ENCODE results near the gene NRDE2.
A peak's percentile ranks its signal among the peaks of the same experiment; 100 is the strongest.

NRDE2 gene, protein sequence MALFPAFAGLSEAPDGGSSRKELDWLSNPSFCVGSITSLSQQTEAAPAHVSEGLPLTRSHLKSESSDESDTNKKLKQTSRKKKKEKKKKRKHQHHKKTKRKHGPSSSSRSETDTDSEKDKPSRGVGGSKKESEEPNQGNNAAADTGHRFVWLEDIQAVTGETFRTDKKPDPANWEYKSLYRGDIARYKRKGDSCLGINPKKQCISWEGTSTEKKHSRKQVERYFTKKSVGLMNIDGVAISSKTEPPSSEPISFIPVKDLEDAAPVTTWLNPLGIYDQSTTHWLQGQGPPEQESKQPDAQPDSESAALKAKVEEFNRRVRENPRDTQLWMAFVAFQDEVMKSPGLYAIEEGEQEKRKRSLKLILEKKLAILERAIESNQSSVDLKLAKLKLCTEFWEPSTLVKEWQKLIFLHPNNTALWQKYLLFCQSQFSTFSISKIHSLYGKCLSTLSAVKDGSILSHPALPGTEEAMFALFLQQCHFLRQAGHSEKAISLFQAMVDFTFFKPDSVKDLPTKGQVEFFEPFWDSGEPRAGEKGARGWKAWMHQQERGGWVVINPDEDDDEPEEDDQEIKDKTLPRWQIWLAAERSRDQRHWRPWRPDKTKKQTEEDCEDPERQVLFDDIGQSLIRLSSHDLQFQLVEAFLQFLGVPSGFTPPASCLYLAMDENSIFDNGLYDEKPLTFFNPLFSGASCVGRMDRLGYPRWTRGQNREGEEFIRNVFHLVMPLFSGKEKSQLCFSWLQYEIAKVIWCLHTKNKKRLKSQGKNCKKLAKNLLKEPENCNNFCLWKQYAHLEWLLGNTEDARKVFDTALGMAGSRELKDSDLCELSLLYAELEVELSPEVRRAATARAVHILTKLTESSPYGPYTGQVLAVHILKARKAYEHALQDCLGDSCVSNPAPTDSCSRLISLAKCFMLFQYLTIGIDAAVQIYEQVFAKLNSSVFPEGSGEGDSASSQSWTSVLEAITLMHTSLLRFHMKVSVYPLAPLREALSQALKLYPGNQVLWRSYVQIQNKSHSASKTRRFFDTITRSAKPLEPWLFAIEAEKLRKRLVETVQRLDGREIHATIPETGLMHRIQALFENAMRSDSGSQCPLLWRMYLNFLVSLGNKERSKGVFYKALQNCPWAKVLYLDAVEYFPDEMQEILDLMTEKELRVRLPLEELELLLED

DNA sequence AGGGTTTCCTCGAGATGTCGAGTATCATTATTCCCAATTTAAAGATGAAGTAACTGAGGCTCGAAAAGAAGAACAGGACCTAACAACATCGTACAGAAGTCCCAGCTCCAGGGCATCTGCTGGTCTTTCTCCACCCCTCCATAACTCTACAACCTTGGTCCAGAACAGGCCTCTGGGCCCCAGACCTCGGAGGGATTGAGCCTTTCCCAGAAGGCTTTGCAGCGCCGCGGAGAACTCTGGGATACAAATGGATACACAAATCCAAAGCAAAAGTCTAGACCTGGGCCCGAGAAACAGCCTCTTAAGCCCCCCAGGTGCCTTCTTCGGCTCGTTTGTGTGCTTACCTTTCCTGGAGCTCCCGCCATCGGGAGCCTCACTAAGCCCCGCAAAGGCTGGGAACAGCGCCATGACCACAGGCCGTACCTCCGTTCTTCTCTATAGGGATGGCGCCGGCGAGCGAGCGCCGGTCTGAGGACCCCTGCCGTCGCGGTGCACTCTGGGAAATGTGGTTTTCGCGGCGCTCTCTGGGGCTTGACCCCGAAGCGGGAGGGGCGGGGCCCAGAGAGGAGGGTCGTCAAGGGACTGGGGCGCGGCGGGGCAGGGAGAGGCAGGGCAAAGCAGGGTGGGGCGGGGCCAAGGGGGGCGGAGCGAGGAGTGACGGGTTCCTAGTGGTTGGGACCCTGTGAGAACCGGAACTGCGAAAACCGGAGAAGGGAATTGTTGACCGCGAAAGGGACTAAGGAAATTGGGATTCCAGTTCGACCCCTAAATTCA is at the start of gene NRDE2:
NRDE2 (minus strand) TSS at position 445 of the 774 bp plus-strand sequence; CDS start at position 408, 37 bp downstream.
- peak; percentile 75 to 87 for DNase-seq

DNA sequence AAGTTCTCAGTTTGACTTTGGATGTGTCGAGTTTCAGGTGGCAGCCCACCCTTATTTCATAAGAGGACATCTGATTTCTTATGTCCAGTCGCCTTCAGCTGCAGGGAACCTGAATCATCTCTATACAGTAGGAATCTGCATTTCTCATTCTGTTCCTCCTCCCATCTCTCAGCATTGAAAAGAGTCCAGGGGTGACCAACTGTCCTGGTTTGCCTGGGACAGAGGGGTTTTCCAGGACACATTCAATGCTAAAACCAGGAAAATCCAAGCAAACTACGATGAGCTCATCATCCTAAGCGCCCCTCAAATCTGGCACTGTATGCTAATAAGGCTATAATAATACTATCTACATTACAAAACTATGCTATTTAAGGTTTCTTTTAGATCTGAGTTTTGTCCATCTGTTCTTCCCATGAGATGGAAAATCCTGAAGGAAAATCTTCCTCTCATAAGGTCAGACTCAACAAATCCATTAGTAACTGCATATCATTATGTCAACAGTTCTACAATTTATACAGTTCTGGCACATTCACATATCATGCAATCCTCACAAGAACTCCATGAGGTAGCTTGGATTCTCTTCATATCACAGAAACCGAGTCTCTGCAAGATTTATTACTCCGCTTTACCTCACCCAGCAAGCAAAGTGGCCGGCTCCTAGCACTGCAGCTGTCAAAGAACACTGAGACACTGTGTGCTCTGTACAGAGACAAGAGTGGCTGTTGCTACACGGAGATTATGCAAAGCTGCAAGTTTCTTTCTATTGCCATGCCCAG is 49.5 kb upstream of the NRDE2 start:
- DNase-seq: no peak

DNA sequence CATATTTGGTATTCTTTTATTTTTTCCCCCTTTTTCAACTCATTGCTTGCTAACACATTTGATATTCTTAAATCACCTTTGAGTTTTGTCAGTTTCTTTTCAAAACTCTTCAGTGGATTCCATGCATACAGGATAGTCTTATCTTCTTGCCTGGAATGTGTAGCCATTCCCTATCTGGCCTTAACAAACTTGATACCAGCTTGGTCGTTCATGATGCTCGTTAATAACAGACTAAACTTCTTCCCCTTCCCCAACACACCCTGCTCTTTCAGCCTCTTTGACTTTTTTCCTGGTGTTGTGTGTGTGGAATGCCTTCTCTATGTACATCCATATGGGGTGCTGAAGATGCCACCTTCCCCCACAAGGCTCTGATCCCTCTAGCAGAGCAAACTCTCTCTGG is 47.4 kb upstream of the NRDE2 start:
- DNase-seq: no peak

DNA sequence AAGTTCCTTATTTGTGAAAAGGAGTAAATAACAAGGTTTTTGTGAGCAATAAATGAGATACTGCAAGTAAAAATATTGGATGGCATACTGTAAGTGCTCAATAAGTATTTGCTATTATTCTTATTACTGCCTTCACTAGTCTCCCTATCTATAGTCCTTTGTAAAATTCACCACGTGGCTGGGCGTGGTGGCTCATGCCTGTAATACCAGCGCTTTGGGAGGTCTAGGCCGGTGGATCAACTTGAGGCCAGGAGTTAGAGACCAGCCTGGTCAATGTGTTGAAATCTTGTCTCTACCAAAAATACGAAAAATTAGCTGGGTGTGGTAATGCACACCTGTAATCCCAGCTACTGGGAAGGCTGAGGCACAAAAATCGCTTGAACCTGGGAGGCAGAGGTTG is 46.5 kb upstream of the NRDE2 start:
- DNase-seq: no peak

DNA sequence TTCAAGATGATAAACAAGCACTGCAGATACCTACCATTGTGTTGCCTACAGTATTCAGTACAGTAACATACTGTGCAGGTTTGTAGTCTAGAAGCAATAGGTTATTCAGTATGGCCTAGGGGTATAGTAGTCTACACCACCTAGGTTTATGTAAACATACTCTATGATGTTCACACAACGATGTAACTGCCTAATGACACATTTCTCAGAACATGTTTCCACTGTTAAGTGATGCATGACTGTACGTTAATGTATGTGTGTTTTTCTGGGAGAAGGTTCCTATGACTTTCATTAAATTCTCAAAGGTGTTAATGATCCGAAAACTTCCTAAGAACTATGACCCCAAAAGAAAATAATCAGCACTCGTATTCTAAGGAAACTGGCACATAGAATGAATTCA is 44.2 kb upstream of the NRDE2 start:
- DNase-seq: no peak

DNA sequence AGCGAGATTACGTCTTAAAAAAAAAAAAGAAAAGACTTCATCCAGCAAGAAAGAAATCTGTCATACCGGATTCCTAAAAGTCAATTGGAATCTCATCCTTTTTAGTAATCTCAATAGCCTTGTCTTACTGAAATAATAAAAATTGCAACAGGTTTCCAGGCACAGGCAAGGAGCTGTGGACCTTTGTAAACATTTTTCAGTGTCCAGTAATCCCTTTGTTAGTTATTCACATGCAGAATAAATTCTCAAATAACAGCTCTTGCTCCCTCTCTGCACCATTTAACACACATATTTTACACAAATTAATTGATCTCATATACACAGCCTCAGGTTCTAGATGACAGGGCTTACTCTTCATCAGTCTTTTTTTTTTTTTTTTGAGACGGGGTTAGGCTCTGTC is 43.1 kb upstream of the NRDE2 start:
- DNase-seq: no peak

DNA sequence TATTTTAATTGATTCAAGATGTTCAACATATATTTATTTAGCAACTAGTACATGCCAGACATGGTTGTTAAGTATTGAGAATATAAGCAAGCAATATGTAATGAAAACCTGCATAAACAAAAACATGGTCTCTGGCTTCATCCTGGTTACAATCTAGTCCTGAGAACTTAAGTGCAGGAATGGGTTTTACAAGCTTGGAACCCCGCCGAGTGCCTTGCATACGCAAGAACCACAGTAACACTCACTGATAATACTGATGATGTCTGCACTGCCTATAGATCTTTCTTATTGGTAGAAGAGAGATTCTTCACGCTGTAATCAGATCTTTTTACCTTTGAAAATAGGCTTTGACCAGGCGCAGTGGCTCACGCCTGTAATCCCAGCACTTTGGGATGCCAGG is 42.1 kb upstream of the NRDE2 start:
- no peak for DNase-seq

DNA sequence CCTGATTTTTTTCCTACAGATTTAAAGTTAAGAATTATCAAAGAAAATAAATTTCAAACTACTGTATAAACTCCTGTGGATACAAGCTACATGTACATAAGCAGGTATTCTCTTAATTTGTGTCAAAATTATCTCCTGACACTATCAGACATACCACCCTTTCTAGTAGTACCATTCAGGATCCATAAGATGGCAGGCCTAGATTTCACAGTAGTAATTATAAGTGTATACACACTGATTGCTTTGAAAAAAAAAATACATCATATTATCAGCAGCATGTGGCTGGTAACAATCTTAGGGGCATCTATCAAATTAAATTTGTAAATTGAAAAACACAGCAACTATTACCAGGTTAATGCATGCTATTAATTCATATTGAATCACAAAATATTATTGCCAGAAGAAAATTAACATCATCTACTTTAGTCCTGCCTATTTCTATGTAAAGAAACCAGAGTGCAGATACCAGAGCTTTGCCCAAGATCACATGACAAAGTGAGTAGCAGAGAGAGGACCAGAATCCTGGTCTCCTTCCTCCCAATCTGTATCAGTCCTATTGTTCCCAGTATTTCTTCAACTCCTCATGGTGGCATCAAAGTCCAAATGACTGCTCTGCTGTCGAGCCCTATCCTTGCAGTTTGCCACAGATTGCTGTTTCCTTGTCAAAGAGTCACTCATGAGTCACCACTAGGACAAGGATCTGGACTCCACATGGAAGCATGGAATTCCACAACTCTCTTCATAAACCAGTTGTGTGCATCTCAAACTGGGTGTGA is 37.4 kb upstream of the NRDE2 start:
- no peak for DNase-seq

DNA sequence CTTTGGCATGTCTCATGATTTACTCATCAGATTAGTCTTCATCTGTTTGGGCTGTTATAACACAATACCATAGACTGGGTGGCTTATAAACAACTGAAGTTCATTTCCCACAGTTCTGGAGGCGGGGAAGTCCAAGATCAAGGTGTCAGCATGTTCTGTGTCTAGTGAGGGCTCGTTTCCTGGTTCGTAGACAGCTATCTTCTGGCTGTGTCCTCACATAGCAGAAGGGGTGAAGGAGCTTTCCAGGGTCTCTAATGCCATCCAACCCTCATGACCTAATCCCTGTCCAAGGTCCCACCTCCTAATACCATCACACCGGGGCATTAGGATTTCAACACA is 30.8 kb upstream of the NRDE2 start:
- no peak for DNase-seq

DNA sequence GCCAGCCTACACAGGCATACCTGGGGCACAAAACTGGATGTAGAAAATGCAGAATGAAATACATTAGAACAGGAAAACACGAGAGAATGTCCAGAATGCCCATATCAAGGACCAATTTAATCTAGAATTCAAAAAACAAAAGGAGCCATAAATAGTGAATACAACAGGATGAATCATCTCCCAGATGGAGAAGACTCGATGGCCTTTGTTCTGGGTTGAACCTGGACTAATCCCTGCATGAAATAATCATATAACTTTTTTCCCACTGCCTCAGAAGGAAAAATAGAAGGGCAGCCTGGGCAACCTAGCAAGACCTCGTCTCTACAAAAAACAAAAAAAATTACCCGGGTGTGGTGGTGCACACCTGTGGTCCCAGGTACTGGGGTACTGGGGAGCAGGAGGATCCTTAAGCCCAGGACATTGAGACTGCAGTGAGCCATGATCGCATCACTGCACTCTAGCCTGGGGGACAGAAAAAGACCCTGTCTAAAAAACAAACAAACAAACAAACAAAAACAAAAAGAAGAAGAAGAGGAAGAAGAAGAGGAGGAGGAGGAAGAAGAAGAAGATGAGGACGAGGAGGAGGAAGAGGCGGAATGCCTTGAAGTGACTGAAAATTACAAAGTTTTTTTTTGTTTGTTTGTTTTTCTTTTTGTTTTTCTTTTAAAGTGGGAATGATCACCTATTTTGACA is 30.3 kb upstream of the NRDE2 start:
- DNase-seq: no peak

DNA sequence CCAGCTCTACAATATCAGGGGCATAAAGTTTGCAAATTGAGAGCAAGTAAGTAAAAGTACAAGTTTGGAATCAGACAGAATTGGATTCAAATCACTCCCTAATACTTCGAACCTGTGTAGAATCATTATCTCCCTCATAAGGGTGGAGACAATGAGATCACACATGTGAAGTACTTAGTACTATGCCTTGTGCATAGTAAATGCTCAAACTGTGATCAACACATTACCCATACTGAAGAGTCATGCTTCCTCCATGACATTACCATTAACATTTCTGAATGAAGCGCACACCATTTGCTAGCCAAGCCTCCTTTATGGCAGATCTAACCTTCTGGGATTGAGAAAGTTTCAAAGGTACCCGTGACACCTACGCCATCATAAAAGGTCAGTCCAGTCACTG is 26.6 kb upstream of the NRDE2 start:
- no peak for DNase-seq

DNA sequence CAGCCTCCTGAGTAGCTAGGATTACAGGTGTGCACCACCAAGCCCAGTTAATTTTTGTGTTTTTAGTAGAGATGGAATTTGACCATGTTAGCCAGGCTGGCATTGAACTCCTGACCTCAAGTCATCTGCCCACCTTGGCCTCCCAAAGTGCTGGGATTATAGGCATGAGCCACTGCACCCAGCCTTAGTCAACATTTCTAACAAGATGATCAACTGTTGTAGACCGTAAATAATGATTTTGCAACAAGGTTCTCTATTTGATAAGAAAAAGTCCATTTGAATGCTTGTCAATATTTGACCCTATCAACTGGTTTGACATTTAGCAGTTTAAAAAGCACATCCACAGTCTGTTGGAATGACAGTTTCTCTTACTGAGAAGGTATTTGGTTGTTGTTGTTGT is 25.2 kb upstream of the NRDE2 start:
- no peak for DNase-seq

DNA sequence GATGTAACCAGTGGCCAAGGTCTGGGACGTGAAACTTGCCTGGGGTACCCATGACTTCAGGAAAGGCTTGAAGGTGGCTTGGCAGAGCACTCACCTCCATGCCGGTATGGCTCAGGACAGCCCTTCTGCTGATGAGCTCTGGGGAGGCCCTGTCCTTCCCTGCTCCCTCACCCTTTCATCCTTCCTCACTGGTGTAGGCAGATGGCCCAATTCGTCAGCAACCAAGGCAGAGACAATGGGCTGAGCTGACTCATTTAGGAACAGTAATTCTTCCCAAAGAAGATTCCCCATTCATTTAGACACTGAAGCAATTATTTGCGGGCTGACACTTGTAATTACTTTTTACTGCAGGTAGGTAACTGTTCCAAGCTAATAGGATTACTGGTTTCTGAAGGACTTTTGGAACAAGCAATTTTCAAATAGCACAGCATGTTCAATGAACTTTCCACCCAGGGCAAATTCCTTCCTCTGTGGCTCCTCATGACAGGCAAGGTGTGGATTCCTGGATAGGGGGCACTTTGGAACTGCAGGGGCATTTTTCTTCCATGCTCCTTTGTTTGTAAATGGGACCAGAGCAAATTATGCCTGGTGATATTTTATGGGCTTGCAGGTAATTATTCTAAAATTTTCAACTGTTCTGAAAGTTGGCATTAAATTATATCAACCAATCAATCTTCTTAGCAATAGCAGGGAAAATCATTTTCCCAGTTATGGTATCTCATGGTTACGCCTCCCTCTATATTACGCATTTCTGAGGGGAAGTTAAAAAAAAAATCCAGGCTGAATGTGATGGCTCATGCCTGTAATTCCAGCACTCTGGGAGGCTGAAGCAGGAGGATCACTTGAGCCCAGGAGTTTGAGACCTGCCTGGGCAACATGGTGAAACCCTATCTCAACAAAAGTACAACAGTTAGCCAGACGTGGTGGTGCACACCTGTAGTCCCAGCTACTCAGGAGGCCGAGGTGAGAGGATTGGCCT is 24.1 kb upstream of the NRDE2 start:
- DNase-seq: no peak

DNA sequence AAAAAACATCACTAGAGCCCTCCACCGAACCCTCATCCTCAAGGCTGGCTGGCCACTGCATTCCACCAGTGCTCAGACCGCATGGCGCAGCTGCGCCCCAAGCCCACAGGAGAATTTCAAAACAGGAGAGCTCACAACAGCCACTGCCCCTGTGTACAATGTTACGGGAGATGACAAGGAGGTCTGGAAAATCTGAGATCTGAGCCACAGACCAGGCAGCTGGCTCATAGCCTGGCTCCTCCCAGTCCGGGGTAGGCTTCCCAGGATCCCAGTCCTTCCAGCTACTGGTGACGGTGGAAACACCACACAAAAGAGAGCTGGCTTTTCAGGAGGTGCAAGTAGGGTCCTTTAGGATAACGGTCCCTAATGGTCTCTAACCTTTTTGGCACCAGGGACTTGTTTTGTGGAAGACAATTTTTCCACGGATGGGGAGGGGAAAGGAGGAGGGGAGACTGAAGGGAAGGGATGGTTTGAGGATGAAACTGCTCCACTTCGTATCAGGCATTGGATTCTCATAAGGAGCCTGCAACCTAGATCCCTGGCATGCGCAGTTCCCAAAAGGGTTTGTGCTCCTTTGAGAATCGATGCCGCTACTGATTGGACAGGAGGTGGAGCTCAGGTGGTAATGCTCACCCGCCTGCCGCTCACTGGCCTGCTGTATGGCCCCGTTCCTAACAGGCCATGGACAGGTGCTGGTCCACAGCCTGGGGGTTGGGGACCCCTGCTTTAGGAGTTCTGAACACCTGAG is 23.0 kb upstream of the NRDE2 start:
- DNase-seq: no peak

DNA sequence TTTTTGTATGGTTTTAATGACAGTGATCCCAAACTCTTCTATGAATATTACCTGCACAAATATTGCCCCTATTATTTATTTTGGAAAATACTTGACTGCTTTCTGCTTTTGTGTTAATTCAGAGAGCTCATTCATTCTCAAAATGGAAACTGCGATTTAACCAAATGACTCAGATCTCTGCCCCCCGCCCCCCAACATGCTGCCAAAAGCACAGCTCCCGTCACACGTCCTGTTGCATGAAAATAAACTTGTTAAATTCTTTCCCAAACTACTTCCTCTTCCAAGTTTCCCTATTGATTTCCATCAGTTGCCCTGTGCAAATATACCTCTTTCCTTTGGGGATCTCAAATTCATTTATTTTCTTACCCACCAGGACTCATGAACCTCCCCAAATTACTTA is 18.0 kb upstream of the NRDE2 start:
- no peak for DNase-seq

DNA sequence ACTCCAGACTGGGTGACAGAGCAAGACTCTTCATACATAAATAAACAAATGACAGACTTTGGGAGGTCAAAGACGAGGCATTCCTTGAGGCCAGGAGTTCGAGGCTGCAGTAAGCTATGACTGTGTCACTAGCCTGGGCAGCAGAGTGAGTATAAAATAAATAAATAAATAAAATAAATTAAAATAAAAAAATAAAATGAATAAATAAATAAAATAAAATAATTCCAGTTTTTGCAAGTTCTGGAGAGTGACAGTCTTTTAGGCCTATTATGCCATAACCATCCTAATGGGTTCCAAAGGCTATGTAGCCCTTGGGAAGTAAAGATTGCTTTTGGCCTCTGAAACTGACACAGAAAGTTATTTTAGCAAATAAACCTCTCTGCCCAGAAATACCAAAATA is 16.5 kb upstream of the NRDE2 start:
- DNase-seq: no peak

DNA sequence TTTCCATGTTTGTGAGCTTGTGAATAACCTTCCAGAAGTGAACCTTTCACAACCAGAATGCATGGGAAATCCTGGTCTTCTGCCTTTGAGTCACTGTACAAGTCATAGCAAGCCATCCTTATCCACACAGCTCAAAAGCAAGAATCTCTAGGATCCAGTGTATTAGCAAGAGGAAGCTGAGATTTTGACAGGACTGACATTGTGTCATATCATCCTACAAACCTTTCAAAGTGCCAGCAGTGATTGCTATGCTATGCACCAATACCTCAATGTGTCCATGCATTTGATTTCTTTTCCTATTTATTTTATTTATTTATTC is 13.5 kb upstream of the NRDE2 start:
- no peak for DNase-seq

DNA sequence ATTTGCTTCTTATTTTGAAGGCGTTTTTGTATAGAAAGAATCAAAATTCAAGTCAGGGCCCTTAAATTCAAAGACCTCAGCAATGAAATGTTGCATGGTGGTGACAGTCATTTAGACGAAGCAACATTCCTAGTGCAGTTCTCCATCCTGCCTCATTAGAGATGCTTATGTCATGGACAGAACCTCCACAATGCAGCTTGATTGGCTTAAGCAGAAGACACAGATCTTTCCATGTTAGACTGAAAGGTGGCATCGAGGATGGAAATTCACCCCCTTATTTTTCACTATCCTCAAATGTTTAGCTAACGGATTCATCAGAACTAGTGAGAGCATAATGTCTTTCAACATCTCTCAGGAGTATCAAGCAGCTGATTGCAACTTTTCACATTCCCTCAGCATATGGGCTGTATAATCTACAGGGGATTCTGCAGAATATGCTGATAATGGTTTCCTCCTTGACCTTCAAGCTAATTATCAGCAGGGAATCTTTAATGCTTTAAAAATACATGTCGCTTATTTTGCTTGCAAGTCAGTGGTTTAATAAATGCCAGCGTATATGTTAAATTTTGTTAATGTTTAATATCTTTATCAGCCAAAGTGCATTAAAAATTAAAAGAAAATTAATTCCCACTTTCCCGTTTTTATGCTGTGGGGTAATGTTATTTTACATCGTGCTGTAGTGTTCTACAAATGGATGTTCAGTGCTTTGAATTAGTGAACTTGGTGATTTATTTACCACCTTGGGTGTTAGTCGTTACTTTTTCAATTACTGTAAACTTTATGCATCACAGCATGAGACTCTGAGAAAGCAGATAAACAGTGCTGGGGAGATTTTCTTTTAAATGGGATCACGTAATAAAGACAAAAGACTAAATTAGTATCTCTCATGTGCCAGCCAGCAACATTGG is 12.8 kb upstream of the NRDE2 start:
- DNase-seq: no peak
